HAP-1 (cell line): ENCODE data around the gene PCARE.
"Not testable (repeated sequence)": the region's sequence is repeated elsewhere in the genome, so short reads cannot be mapped to it uniquely, and the experiment has no call there.

Source experiments
- DNase-seq, 2 experiments: peaks; one replicate each; pipeline ENCODE4 v3.0.0-alpha.2; 2016 to 2020; ENCODE audit warnings: low spot score in 2 of 2
- H3K27me3 ChIP-seq: fragments of 250-450 bp; sonication (Bioruptor Pico); 2 replicates; pipeline ENCODE4 v1.5.1; 2020; ENCODE audit warnings: low read depth, mild to moderate bottlenecking, moderate library complexity
- H3K36me3 ChIP-seq: fragments of 250-450 bp; sonication (Bioruptor Pico); replicated peaks from 2 replicates; pipeline ENCODE4 v1.5.1; 2020; ENCODE audit warnings: mild to moderate bottlenecking
- H3K4me1 ChIP-seq: fragments of 250-450 bp; sonication (Bioruptor Pico); 2 replicates; pipeline ENCODE4 v1.5.1; 2020; ENCODE audit warnings: mild to moderate bottlenecking
- H3K4me3 ChIP-seq: fragments of 250-450 bp; sonication (Bioruptor Pico); 2 replicates; pipeline ENCODE4 v1.5.1; 2020; ENCODE audit warnings: mild to moderate bottlenecking, moderate library complexity
- H3K9me3 ChIP-seq: fragments of 250-450 bp; sonication (Bioruptor Pico); 2 replicates; pipeline ENCODE4 v1.5.1; 2020; ENCODE audit warnings: mild to moderate bottlenecking, moderate library complexity
- in situ Hi-C: fragments of 300-500 bp; cut with MboI; formaldehyde crosslinking; loops from 3 replicates; pipeline ENCODE4 v1.14.3; 2020; ENCODE audit warnings: low sequenced_read_pairs, inconsistent platforms, mixed read lengths

The PCARE gene

GRCh38 chr2:29109246-29109645 lies 34.9 kb upstream of the PCARE start:
- no peak overlapping the region for H3K4me3 ChIP-seq
- in situ Hi-C loops, result no loop called here
- H3K27me3 ChIP-seq, result no peaks in the 10 kb centered on the region
- no peak for DNase-seq
- no peaks in the 10 kb centered on the region for H3K9me3 ChIP-seq
- H3K4me1 ChIP-seq, result peaks cover 2% of the 10 kb centered on the region; the same call in 1 of the 2 replicates
- H3K36me3 ChIP-seq, result no peaks in the 10 kb centered on the region; the same call in 1 of the 2 replicates

- no peak for DNase-seq
- in situ Hi-C loops, result no loop called here
- Histone ChIP-seq H3K27me3 (no peaks in the 10 kb centered on the region), H3K36me3 (no peaks in the 10 kb centered on the region; the same call in 1 of the 2 replicates), H3K4me3 (no peak overlapping the region), H3K4me1 (peaks cover 2% of the 10 kb centered on the region; the same call in 1 of the 2 replicates), H3K9me3 (no peaks in the 10 kb centered on the region; the same call in 1 of the 2 replicates)
Observed at GRCh38 chr2:29108225-29108624, 33.9 kb upstream of the PCARE start.

GRCh38 chr2:29107547-29107946 lies 33.2 kb upstream of the PCARE start:
- in situ Hi-C loops, H3K27me3 ChIP-seq, DNase-seq: not testable (repeated sequence)

GRCh38 chr2:29106980-29107388 lies 32.7 kb upstream of the PCARE start:
- DNase-seq, result no peak
- Histone ChIP-seq H3K36me3 (no peaks in the 10 kb centered on the region; the same call in 1 of the 2 replicates), H3K9me3 (no peaks in the 10 kb centered on the region; the same call in 1 of the 2 replicates), H3K27me3 (no peaks in the 10 kb centered on the region), H3K4me3 (no peak overlapping the region), H3K4me1 (peaks cover 2% of the 10 kb centered on the region; the same call in 1 of the 2 replicates)
- in situ Hi-C loops, result no loop called here

More at GRCh38 chr2:29107547-29107946, 33.2 kb upstream of the PCARE start:
- not testable (repeated sequence) for H3K36me3 ChIP-seq, H3K9me3 ChIP-seq, H3K4me3 ChIP-seq, H3K4me1 ChIP-seq

GRCh38 chr2:29106256-29106655 lies 31.9 kb upstream of the PCARE start:
- DNase-seq, result no peak
- Histone ChIP-seq H3K4me3 (no peak overlapping the region), H3K36me3 (no peaks in the 10 kb centered on the region; the same call in 1 of the 2 replicates), H3K9me3 (no peaks in the 10 kb centered on the region; the same call in 1 of the 2 replicates), H3K4me1 (peaks cover 2% of the 10 kb centered on the region; the same call in 1 of the 2 replicates), H3K27me3 (no peaks in the 10 kb centered on the region)
- in situ Hi-C loops, result no loop called here

- Histone ChIP-seq H3K9me3 (no peaks in the 10 kb centered on the region; the same call in 1 of the 2 replicates), H3K27me3 (no peaks in the 10 kb centered on the region), H3K36me3 (no peaks in the 10 kb centered on the region; the same call in 1 of the 2 replicates), H3K4me3 (no peak overlapping the region), H3K4me1 (peaks cover 2% of the 10 kb centered on the region; the same call in 1 of the 2 replicates)
- in situ Hi-C loops, result no loop called here
- DNase-seq, result no peak
Observed at GRCh38 chr2:29105375-29105774, 31.1 kb upstream of the PCARE start.

GRCh38 chr2:29104688-29105087 lies 30.4 kb upstream of the PCARE start:
- in situ Hi-C loops, result no loop called here
- Histone ChIP-seq H3K27me3 (no peaks in the 10 kb centered on the region), H3K4me3 (no peak overlapping the region), H3K36me3 (no peaks in the 10 kb centered on the region; the same call in 1 of the 2 replicates), H3K9me3 (no peaks in the 10 kb centered on the region; the same call in 1 of the 2 replicates), H3K4me1 (peaks cover 2% of the 10 kb centered on the region; the same call in 1 of the 2 replicates)
- DNase-seq, result no peak

GRCh38 chr2:29100564-29100963 lies 26.2 kb upstream of the PCARE start:
- no peaks in the 10 kb centered on the region; the same call in 1 of the 2 replicates for H3K9me3 ChIP-seq
- H3K27me3 ChIP-seq, result no peaks in the 10 kb centered on the region
- DNase-seq, result no peak
- H3K36me3 ChIP-seq, result no peaks in the 10 kb centered on the region; the same call in 1 of the 2 replicates
- in situ Hi-C loops, result no loop called here
- peaks cover 5% of the 10 kb centered on the region; the same call in 1 of the 2 replicates for H3K4me1 ChIP-seq
- H3K4me3 ChIP-seq, result no peak overlapping the region

- no peak overlapping the region for H3K4me3 ChIP-seq
- peaks cover 5% of the 10 kb centered on the region; the same call in 1 of the 2 replicates for H3K4me1 ChIP-seq
- H3K36me3 ChIP-seq, result no peaks in the 10 kb centered on the region
- no peaks in the 10 kb centered on the region; the same call in 1 of the 2 replicates for H3K9me3 ChIP-seq
- no peak for DNase-seq
- no peaks in the 10 kb centered on the region for H3K27me3 ChIP-seq
- in situ Hi-C loops, result no loop called here
Observed at GRCh38 chr2:29097569-29097968, 23.2 kb upstream of the PCARE start.

- Histone ChIP-seq H3K27me3 (no peaks in the 10 kb centered on the region), H3K9me3 (no peaks in the 10 kb centered on the region; the same call in 1 of the 2 replicates), H3K4me3 (no peak overlapping the region), H3K36me3 (no peaks in the 10 kb centered on the region), H3K4me1 (peaks cover 5% of the 10 kb centered on the region; the same call in 1 of the 2 replicates)
- in situ Hi-C loops, result no loop called here
- no peak for DNase-seq
Observed at GRCh38 chr2:29096969-29097368, 22.6 kb upstream of the PCARE start.

- in situ Hi-C loops, DNase-seq, H3K27me3 ChIP-seq, H3K36me3 ChIP-seq, H3K4me1 ChIP-seq, H3K4me3 ChIP-seq, H3K9me3 ChIP-seq: not testable (repeated sequence)
Observed at GRCh38 chr2:29090311-29090710, 16.0 kb upstream of the PCARE start.

- in situ Hi-C loops, result no loop called here
- no peak for DNase-seq
- no peak overlapping the region for H3K4me3 ChIP-seq
Observed at GRCh38 chr2:29084554-29084953, 10.2 kb upstream of the PCARE start.

GRCh38 chr2:29082804-29083495 lies 8.6 kb upstream of the PCARE start:
- H3K4me1 ChIP-seq, result no peaks in the 10 kb centered on the region
- H3K9me3 ChIP-seq, result peaks cover 6% of the 10 kb centered on the region; the same call in 1 of the 2 replicates
- no peak for DNase-seq
- no peaks in the 10 kb centered on the region for H3K27me3 ChIP-seq
- in situ Hi-C loops, result no loop called here
- H3K4me3 ChIP-seq, result no peak overlapping the region
- no peaks in the 10 kb centered on the region for H3K36me3 ChIP-seq

More at GRCh38 chr2:29084554-29084953, 10.2 kb upstream of the PCARE start:
- H3K36me3 ChIP-seq, result no peaks in the 10 kb centered on the region
- H3K27me3 ChIP-seq, result no peaks in the 10 kb centered on the region
- no peaks in the 10 kb centered on the region for H3K4me1 ChIP-seq
- peaks cover 6% of the 10 kb centered on the region; the same call in 1 of the 2 replicates for H3K9me3 ChIP-seq
